Measurements from ENCODE around the gene TMEM181.

- no peak for TF ChIP-seq POLR2A (IDR thresholded peaks at IDR 0.05)
- TF ChIP-seq CTCF (IDR thresholded peaks at IDR 0.05), result no peak
- TF ChIP-seq EP300 (IDR thresholded peaks at IDR 0.05), result no peak
Measured at GRCh38 chr6:158586652-158587051, 26.8 kb downstream of the TMEM181 start.
